Measurements from ENCODE around the gene MED31.
"Not testable (repeated sequence)": the region's sequence is repeated elsewhere in the genome, so short reads cannot be mapped to it uniquely, and the experiment has no call there.

MED31 gene

DNA sequence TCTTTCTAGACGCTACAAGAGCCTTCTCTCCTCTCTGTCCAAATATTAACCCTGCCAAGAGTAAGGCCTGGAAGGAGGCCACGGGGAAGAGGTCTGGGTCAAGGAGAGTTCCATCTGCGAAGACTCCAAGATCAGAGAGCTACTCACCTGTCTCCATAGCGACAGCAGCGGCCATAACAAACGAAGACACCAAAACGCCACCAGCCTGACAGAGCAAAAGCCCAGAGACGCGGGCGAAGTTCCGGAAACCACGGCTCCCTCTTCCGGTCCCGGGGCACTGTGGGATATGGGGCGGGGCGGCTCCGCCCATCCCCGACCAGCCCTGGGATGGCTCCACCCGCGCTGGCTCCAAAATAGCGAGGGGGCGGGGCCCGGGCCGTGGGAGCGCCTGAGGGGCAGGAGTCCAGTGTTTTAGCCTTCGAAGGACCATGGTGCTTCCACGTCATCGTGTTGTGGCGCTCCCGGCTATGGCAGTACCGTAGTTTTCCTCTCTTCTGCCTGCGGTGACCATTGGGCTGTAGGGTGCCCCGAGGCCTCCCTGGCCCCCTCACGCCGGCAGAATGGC lies at the start of gene MED31, which contains the start of gene C17orf100:
Gene MED31, minus strand, starts transcription at position 252 of the 565 bp plus-strand sequence. Its CDS starts 77 bp downstream, at position 175.
Gene C17orf100, plus strand, starts transcription at position 409 of the 565 bp plus-strand sequence. Its CDS starts 152 bp downstream, at position 561.
- peak; percentile 96 for DNase-seq (ENCODE audit: low spot score)

DNA sequence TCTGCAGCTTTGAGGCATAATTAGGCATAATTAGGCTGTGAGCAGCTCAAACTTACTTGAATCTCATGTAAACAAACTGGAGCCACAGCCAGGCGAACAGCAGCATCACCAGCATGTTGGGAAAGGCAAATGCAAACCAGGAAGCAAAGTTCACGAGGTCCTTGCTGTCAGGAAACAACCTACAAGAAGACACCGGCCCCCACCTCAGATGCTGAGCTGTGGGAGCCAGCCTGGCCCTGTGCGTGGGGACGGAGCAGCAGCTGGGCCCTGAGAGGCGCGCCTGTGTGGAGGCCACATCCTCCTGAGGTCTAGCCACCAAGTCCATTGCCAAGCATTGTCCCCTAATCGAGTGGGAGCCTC lies 49.5 kb upstream of the MED31 start:
- DNase-seq (ENCODE audit: low spot score): no peak

DNA sequence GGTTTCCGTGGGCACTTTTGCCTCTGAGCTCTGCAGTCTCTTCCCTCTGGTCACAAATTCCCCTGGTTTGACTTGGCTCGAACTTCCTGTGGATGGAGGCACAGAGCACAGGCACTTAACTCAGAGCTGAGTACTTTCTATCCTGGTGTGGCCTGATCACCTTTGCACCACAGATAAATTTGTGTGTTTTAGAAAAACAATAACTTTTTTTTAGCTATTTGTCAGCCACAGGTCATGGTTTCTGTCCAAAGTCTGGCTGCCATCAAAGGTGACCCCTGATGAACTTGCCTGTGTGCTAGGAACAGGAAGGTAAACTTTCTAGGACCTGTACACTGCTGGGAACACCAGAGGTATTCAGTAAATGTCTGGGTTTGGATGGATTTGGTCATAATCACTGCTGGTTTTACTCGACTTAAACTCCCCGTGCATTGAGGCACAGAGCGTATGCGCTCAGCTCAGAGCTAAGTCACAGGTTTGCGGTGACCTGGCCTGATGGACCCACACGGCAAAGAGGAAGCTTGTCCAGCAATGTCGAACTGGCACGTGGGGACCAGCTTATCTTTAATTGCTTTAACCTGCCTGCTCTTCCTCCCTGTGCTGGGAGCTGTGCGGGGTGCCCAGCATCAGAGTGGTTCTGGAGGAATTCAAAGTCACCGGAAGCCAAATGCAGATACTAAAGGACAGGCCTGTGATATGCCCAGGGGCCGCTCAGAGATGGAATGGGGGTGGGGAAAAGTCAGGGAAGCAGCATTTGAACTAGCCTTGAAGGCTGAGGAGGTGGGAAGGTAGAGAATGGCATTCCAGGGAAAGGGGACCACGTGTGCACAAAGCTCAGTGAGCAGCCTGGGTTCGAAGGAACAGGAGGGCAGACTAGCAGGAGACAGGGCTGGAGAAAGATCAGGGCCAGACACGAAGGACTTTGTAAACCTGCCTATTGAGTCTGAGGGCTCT lies 48.9 kb upstream of the MED31 start:
- DNase-seq (ENCODE audit: low spot score): no peak

DNA sequence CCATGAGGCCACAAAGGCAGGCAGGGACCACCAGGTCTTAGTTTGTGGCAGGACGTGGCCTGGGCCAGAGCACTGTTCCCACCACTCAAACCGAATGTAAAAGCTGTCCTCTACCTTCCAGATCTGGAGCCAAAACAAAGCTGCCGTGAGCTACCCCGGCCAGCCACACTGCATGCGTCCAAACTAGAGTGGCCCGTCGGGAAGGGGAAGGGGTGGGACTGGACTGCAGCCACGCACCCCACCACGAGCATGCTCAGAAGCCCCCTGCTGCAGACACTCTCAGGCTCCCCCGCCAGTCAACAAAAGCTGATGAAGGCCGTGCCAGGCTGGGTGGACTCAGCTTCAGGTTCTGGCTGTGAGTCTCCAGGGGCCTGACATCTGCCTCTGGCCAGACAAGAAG lies 46.6 kb upstream of the MED31 start:
- DNase-seq (ENCODE audit: low spot score): no peak

DNA sequence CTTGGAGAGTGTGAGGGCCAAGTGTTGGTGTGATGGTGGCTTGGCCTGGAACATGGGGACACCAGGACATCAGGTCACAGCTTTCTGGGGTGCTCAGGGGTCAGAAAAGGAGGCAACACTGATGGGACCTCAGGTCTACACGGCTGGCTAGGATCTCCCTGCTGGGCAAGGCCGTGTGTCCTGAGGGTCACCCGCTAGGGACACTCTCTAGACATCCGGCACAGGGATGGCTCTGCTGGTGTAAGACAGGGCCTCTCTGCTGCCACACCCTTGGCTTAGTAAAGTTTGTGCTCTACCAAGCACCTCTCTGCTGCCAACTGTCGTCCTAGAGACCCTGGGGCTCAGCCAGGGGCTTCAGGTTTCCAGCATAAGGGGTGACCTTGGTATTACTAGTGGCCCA lies 45.5 kb upstream of the MED31 start:
- no peak for DNase-seq (ENCODE audit: low spot score)

DNA sequence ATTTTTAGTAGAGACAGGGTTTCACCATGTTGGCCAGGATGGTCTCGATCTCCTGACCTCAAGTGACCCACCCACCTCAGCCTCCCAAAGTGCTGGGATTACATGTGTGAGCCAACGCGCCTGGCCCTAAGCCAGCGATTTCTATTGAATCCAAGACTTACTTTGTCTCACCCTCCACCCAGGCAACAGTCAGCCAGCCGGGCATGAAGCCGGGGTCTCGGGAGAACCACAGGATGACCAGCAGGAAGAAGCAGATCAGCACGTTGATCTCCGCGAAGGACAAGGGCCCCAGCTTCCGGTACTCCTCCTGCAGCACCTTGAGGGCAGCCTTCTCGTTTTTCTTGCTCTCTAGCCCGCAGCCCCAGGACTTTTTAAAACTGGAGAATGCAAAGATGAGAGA lies 44.2 kb upstream of the MED31 start:
- DNase-seq (ENCODE audit: low spot score): no peak

DNA sequence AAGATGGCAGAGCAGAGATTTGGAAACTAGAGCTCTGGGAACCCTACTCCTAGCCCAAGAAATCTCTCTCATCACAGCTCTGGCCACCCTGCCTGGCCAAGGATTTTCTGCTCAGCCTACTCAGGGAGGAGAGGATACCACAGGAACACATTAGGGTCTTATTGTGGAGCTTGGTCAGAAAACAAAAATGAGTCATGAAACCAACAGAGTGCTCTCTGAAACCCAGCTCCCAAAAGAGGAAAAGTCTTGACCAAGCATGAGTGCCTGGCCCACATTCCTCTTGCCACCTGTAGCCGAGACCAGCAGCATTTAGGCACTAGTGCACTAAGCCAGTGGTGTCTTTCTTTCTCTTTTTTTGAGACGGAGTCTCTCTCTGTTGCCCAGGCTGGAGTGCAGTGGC lies 43.6 kb upstream of the MED31 start:
- no peak for DNase-seq (ENCODE audit: low spot score)

DNA sequence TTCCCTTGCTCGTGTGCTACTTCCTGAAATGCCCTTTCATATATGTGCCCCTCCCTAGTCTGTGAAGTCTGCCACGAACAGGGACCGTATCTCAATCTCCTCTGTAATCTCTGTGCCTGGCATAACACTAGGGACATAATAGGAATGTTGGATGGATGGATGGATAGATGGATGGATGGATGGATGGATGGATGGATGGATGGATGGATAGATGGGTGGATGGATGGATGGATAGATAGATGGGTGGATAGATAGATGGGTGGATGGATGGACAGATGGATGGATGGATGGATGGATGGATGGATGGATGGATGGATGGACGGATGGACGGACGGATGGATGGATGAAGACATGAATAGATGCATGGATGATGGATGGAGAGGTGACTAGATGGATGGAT lies 40.6 kb upstream of the MED31 start:
- not testable (repeated sequence) for DNase-seq (ENCODE audit: low spot score)

DNA sequence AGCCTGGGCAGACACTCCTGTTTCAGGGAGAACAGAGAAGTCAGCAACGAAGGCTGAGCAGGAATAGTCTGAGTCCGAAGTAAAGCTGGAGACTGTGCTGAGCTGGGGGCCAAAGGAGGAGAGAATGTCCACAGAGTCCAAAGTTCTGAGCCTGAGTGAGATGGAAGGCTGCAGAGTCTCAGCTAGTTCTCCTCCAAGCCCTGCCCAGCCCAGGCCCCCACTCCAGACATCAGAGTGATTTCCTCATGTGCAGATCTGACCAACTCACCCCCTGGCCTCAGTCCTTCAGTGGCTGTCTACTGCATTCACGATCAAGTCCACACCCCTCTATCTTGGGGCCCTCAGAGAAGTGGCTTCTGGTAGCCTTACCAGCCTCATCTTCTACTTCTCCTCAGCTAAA lies 40.1 kb upstream of the MED31 start:
- DNase-seq (ENCODE audit: low spot score): no peak

DNA sequence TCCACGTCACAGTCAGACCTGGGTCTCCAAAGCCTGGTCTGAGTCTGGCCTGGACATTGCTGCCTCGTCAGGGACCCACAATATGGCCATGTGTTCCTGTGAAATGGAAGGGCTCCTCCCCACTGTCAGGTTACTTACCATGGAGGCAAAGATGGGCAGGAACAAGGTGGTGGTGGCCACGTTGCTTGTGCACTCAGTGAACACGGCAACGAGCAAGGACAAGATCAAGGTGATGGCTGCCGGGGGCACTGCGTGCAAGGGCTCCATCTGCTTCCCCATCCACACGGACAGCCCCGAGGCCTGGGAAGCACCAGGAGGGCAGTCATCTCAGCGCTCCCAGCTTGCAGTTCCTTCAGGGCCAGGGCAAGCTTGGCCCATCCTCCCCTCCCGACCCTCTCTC lies 39.2 kb upstream of the MED31 start:
- no peak for DNase-seq (ENCODE audit: low spot score)

DNA sequence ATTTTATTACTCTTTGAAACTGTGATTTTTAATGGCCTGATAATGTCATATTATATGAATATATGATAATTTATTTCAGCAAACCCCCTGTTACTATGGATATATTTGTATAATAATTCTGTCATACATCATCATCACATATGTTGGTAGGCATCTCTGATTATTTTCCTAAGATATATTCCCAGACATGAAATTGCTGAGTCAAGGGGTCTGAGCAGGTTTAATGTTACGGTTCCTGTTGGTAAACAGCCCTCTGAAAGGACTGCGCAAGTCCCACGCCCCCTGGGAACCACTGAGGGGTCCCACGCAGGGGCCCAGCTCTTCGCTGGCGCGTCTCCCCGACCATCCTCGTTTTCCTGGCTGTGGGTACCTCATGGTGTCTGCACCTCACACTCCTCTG lies 37.5 kb upstream of the MED31 start:
- no peak for DNase-seq (ENCODE audit: low spot score)

DNA sequence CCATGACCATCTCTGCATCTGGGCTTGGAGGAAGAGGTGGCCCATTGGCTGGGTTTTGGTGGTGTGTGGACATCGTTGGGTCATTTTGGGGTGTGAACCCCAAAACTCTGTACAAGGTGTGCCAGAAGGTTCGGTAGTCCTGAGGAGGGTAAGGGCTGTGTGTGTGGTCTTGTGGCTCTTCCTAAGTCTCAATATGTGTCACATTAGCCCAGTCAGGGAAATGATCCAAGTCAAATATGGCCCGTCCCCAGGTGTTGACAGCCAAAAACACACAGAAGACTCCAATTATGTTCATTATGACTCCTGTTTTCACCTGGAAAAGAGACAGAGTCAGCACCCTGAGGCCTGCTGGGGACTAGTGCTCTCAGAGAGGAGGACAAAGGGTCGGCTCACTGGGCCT lies 34.6 kb upstream of the MED31 start:
- no peak for DNase-seq (ENCODE audit: low spot score)

DNA sequence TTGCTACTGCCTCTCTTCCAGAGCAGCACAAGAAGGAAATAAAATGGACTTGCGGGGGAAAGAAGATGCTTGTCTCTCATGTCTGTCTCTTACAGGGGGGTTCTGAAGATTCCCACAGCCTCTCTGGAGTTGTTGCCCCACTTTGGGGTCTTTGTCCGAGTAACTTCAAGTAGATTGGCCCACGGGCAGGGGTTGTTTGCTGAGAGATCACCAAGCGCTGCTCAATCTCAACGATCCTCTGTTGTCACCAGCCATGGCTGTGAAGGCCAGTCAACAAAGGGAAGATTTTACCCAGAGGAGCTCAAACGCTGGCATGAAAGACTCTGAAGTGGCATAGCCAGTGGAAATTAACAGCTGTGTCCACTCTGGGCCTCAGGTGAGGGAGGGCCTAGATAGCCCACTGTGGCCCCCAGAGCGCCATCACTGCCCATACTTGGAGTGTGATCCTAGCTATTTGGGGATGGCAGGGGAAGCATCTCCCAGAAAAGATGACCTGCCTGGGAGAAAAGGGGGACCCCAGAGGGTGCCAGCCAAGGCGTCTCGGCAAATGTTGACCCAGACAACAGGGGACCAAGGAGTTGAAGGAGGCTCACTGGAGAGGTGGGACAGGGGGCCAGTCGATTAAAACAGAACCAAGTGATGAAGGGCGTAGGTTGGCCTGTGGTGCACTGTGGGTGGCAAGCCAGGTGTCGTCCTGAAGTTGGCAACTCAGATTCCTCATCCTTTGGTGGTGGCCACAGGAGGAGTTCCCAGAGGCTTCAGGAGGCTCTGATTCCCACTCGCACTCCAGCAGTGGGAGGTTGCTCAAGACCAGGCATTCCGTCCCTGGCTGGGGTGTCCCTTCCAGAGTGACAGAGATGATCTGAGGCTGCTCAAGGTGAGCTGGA lies 33.7 kb upstream of the MED31 start:
- DNase-seq (ENCODE audit: low spot score): no peak

DNA sequence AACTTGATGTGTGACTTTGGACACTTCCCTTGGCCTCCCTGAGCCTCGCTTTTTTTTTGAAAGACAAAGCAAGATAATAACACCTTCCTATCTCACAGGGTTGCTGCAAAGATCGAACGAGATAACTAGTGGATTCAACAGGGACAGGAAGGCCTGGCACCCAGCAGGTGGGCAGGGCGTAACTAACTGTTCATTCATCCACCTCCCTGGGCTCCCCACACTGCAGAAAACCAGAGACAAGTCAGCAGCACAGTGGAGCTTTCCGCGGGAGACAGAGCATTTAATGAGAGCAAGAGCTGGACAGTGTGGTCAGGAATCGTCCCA lies 33.0 kb upstream of the MED31 start:
- no peak for DNase-seq (ENCODE audit: low spot score)

DNA sequence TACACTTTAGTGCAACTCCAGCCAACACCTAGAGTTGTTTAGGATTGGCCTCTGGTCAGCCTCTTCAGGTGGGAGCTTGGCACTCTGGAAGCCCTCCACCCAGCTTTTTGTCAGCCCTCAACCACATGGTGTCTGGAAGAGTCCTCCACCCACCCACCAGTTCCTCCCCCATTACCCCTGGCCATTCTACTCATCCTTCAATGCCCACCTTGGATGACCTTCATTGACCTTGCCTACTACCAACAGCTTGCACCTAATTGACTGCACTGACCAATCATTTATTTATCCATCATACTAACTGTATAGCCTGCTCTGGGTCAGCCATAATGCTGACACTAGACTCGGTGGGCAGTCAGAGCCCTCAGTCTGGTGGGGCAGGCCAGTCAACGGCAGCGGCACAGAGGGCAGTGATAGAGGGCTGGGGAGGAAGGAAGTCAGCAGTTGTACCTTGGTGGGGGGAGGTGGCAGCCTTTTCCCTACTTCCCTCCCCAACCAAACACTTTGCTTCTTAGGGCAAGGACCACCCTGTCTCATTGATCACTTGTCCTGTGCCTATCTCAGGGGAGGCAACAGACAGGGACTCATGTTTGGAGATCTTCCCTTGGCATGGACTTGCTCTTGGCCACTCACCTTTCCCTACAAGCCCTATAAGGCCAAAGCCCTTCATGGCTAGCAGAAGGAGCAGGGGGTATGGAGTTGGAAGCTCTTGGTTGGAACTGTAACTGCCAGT lies 32.5 kb upstream of the MED31 start:
- no peak for DNase-seq (ENCODE audit: low spot score)

DNA sequence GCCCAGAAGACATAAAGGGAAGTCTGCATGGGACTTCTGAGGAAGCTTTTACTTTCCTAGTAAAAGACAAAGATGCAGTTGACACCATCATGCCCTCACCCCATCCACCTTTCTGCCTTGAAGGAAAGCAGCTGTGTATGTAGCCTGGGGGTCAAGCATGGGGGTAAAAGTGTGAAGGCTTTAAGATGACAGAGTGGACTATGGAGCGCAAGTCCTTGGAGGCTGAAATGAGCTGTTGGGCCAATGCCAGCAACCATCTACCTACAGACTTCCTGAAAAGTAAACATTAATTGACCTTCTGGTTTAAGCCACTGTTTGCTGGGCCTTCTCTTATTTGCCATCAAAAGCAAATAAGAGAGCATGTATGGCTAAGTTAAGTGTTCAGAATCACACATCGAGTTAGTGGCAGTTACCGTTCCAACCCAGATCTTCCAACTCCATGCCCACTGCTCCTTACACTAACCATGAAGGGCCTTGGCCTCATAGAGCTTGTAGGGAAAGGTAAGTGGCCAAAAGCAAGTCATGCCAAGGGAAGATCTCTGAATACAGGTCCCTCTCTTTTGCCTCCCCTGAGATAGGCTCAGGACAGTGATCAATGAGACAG lies 31.8 kb upstream of the MED31 start:
- DNase-seq (ENCODE audit: low spot score): no peak

DNA sequence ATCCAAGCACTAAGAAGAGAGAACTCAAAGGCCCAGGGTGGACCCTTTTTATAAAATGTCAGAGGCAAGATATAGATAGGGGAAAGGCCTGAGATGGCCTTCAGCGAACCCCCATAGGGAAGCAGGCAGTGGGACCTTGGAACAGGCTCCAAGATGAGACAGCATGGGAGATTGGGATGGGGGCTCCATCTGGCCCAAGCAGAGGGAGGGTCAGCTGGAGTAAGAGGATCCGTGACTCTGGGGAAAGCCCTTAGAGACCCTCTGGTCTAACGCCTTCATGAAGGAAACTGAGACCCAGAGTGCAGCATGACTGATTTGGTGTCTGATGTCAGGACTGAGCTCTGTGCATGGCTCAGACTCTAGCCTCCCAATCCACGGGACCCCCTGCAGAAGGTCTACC lies 30.9 kb upstream of the MED31 start:
- DNase-seq (ENCODE audit: low spot score): no peak

DNA sequence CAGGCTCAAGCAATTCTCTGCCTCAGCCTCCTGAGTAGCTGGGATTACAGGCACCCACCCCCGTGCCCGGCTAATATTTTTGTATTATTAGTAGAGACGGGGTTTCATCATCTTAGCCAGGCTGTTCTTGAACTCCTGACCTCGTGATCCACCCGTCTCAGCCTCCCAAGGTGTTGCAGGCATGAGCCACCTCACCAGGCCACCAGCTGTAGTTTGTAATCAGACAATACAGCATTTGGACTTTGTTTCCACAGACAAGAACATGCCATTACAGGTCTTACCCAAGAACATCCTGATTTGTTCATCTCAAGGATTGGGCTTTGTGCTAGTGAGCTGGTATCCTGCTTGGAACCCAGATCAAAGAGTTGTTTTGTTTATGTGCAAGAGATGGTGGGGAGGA lies 30.3 kb upstream of the MED31 start:
- DNase-seq (ENCODE audit: low spot score): no peak

DNA sequence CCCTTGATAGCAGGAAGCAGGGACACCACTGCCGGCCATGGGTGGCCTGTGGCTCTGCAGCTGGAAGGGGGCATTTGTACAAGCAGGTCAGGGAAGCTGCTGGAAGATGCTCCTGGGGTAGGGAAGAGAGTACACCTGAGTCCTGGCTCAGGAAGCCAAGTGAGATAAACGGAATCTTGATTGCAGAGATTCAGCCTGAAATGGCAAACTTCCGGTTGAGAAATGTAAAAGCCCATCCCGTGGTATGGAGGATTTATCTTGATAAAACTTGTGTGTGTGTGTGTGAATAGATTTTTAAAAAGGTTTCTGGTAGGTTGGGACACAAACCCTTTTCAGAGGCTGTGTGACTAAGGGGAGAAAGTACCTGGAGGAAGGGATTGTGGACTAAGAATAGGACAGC lies 29.8 kb upstream of the MED31 start:
- no peak for DNase-seq (ENCODE audit: low spot score)

DNA sequence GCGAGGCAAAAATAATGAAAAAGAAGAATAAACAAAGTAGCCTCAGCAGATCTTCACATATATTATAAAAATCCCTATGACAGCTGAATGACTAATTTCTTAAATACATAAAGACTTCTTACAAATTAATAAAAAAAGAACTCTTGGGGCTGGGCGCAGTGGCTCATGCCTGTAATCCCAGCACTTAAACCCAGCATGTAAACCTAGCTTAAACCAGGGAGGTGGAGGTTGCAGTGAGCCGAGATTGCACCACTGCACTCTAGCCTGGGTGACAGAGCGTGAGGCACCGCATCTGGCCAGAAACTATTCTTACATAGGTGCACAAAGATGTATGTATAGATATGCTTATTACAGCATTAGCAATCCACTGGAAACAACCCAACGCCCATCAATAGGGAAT lies 27.8 kb upstream of the MED31 start:
- no peak for DNase-seq (ENCODE audit: low spot score)

DNA sequence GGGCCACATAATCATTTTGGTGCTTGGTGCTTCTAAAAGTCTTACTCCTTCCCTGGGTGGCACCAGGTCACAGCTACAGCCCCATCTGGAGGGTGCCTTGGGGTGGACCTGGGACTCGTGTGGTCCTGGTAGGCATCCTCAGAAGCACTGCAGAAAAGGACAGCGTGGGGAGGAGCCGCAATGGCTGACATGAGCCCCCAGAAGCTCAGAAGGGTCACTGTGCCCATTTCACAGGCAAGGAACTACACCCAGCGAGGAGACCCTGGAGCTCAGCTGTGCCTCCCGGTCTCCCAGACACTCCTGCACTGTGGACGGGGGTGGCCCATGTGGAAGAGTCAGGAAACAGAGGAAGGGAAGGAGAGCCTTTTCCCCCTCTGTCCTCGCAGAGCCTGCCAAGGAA lies 26.5 kb upstream of the MED31 start:
- no peak for DNase-seq (ENCODE audit: low spot score)
